Medulla oblongata (tissue), 1 donor: ENCODE measurements around the gene MEIOB.
"Not testable (repeated sequence)": the region's sequence is repeated elsewhere in the genome, so short reads cannot be mapped to it uniquely, and the experiment has no call there.

ENCODE experiments used
- DNase-seq: peaks from one replicate; pipeline ENCODE4 v3.0.0-alpha.2; 2015; ENCODE audit errors: extremely low spot score

Gene MEIOB

DNA sequence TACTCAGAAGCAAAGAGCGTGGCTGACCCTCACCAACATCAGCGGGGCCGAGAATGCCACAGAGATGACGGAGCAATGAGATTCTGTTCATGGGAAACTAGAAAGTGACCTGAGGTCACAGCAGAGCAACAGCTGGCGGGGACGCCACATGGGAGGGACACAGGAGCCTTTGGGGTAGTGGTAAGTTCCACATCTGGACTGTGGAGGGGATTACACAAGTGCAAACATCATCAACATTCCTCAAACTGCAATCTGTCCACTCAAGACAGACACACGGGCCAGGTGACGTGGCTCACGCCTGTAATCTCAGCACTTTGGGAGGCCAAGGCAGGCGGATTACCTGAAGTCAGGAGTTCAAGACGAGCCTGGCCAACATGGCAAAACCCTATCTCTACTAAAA lies 56.5 kb downstream of the MEIOB start:
- DNase-seq = no peak

DNA sequence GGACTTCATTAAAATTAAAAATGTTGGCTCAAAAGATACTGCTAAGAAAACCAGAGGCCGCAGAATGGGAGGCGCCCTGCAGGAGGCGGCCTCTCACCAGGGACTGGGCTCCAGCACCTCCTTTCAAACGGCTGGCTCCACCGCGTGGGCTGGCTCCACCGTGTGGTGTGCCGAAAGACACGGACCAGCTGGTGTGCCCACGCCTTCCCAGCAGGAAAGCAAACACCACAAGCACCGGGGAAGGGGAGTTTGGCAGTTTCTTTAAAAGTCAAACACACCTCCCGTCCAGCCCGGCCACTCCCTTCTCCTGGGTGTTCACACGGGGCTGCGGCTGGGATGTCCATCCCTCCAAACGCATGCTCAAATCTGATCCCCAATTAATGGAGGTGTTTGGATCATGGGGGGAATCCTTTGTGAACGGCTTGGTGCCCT lies 59.2 kb downstream of the MEIOB start:
- peak; percentile 21 for DNase-seq

GRCh38 chr16:1810536-1810935 lies 61.4 kb downstream of the MEIOB start:
- DNase-seq = no peak

- no peak for DNase-seq
These were observed 61.9 kb downstream of the MEIOB start for GRCh38 chr16:1810106-1810505.

DNA sequence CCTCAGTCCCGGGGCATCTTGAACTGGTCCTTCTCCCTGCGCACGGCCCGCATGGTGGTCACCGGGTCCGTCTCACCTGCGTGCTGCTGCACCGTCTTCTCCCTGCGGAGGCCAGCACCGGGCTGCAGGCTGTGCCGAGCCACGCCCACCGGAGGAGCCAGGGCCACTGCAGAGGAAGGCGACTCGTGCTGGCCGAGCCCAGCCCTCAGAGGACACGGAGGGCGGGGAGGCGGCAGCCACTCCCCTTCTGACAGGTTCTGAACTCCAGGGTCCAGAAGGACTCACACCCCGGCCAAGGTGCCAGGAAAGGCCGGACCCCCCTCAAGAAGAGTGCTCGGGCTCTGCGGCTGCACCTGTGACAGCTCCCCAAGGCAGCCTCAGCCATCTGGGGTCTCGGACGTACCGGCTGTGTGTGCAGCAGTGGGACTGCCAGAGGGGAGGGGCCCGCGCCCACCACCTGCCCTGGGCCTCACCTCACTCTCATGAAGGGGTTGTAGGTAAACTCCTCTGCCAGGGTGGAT lies 62.6 kb downstream of the MEIOB start:
- no peak for DNase-seq

- DNase-seq = no peak
These were observed 63.3 kb downstream of the MEIOB start for GRCh38 chr16:1808691-1809090.

DNA sequence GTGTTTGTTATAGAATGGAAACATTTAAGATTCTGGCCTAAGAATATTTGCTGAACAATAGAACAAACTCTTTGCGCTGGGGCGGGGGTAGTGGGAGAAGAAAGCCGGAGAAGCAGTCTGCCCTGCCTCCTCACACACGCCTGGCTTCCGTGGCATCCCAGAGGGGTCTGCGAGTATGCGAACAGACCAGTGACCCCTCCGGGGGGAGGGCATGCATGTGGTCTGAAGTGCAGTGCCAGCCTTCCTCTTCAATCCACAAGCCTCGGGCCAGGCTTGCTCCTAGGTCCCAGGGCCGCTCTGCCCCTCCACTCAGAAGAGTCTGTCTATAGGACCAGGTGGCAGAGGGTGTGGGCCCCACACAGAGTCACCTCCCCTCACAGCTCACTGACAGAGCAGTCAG lies 64.3 kb downstream of the MEIOB start:
- DNase-seq = no peak

- no peak for DNase-seq
These were observed 71.3 kb downstream of the MEIOB start for GRCh38 chr16:1800701-1801100.

DNA sequence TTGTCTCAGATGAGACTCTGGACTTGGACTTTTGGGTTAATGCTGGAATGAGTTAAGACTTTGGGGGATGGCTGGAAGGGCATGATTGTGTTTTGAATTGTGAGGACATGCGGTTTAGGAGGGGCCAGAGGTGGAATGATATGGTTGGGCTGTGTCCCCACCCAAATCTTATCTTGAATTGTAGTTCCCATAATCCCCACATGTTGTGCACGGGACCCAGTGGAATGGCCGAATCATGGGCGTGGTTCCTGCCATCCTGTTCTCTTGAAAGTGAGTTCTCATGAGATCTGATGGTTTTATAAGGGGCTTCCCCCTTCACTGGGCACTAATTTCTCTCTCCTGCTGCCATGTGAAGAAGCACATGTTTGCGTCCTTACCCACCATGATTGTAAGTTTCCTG lies 72.7 kb downstream of the MEIOB start:
- not testable (repeated sequence) for DNase-seq

GRCh38 chr16:1794908-1795666 lies 76.9 kb downstream of the MEIOB start:
- DNase-seq = no peak

- no peak for DNase-seq
These were observed 77.6 kb downstream of the MEIOB start for GRCh38 chr16:1794221-1794871.

DNA sequence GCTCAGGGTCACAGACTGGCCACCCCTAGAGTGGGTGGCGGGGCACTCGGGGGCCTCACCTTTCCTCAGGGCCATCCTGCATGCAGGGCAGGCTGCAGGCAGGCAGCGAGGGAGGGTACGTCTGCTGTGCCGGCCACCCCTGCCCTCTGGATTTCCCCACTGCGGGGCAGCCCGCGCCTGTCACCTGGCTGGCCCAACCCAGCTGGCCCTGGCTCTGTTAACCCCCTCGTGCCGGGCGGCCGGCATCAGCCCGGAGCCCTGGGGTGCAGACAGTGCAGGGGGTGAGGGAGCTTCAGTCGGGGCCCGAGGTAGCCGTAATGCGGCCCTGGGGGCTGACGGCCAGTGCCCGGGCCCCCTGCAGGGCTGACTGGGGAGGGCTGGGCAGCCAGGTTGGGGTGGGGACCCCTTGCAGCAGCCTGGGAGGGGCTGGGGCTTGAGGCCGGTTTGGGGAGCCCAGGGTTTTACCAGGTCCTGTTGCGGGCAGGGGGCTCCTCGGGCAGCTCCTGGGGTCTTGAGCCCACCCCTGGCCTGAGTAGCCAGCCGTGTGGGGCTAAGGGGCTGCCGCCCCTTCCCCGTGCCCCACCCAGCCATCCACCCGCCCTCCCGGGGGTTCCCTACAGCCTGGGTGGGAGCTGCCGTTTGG lies 78.3 kb downstream of the MEIOB start, which contains the start of gene IGFALS:
TSS of gene IGFALS (minus strand) at position 128 of the 643 bp plus-strand sequence. CDS start at position 75, 53 bp downstream.
- no peak for DNase-seq

DNA sequence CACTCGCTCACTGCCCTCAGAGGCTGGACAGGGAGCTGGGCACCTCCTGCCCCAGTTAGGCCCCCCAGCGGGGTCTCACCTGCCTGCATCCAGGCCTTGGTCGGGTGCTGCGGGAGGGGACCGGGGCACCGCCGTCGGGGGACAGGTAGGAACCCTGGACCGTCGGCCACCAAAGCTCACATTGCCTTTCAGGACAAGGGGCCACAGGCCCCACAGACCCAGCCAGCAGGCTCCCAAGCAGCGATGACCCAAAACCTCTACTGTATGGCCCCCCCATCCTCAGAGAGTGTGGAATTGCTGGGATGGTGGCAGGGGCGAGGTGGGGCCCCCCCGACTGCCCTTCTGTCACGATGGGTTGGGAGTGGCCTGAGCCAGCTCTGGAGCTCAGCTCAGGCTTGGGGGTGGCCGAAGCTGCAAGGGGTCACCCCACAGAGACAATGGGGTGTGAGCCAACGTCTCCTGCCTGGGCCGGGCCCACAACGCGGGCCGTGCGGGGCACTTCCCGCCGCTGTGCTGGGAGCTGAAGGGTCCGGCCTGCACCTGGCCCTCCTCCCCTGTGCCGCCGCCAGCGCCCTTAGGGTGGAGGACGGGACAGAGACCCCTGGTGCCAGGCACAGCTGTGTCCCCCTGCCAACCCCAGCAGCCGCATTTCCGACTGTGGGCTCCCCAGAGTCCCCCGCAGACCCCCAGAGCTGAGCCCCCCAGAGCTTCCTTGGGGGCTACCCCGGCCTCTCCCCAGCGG lies 79.0 kb downstream of the MEIOB start:
- no peak for DNase-seq

GRCh38 chr16:1791943-1792812 lies 79.8 kb downstream of the MEIOB start:
- no peak for DNase-seq

DNA sequence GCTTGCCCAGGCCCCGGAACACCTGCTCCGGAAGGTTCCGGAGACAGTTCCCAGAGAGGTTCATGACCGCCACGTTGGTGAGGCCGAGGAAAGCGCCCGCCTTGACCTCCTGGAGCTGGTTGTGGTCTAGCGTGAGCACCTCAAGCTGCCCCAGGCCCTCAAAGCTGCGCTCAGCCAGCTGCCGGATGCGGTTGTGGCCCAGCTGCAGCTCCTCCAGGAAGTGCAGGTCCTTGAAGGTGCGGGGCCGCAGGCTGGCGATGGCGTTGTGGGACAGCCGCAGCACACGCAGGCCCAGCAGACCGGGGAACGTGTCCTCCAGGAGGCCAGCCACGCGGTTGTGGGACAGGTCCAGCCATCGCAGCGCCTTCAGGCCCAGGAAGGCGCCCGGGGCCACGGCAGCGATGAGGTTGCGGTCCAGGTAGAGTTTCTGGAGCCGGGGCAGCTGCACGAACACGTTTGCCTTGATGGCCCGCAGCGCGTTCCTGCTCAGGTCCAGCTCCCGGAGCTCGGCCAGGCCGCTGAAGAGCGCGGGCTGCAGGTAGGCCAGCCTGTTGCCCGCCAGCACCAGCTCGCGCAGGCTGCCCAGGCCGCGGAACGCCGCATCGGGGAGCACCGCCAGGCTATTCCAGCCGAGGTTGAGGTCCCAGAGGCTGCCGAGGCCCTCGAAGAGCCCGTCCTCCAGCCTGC lies 80.6 kb downstream of the MEIOB start:
- no peak for DNase-seq

DNA sequence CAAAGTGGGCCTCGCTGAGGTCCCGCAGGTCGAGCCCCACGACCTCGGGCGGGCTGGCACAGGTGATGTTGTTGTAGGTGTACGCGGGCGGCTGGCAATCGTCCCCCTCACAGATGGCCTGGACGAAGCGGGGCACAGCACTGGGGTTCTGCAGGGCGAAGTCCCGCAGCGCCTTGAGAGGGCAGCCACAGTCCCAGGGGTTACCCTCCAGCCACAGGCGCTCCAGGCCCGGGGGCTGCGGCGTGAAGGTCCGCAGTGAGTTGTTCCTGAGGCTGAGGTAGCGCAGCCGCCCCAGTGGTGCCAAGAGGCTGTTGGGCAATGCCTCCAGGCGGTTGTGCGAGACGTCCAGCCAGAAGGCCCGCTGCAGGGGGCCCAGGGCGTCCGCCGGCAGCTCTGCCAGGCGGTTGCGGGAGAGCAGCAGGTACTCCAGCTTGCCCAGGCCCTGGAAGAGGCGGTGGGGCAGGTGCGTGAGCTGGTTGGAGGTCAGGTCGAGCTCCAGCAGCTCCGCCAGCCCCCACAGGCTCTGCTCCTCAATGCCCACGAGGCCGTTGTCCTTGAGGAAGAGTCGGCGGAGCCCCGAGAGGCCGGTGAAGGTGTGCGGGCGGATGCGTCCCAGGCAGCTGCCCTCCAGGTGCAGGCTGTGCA lies 81.2 kb downstream of the MEIOB start:
- no peak for DNase-seq

DNA sequence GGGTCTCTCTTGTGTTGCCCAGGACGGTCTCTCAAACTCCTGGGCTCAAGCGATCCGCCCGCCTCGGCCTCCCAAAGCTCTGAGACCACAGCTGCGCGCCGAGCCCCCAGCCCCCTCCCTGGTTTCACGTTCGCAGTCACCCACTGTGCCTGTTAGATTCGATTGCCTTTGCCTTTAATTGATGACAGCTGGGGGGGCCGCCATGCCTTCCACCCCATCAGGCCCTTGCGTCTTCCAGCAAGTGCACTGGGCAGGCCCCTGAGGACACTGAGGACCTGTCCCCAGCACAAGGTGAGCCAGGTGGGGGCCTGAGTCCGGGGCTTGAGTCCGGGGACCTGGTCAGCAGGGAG lies 81.7 kb downstream of the MEIOB start:
- no peak for DNase-seq

DNA sequence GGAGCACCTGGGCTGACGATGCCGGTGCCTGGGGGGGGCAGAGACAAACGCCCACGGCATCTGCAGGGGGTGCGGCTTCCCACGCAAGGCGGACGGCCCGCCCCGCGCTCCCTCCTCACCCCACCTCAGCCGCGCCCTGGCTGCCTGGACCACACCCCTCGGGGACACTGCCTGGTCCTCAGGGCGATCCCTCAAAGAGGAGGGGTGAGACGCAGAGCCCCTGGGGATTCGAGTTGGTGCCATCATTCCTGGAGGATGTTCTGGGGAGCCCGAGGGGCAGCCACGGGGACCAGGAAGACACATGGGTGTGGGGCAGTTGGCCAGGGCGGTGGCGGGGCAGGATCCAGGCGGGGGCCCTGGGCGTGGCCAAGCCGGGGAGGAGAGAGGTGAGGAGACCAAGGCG lies 82.3 kb downstream of the MEIOB start:
- no peak for DNase-seq

DNA sequence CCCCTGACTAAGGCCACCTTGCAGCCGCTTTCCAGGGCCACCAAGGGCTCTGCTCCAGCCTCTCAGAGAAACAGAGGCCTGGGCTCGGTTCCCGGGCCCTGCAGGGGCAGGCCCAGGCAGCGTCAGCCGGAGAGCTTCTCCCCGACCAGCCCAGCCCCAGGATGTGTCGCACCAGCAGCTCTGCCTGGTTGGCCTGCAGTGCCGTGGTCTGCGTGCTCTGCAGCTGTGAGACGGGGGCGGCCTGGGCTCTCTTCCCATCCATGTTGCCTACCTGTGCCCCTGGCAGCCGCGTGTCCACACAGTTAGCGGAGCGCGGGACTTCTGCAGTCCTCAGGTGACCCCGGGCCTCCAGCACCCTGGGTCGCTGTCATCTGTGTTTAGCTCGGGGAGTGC lies 83.3 kb downstream of the MEIOB start:
- DNase-seq = no peak
